RWPE1 (cell line): Measurements from ENCODE around the gene PLAAT5.

Experiments
- CTCF ChIA-PET: fragments of 350-600 bp; sonication (Branson Sonifier 250); formaldehyde crosslinking; extraction: SDS; loops from one replicate; lab custom pipeline; 2021; lab: Yijun Ruan, JAX
- POLR2A ChIA-PET: fragments of 400-600 bp; formaldehyde crosslinking; extraction: SDS; loops from one replicate; lab custom pipeline; 2020; ENCODE audit warnings: antibody characterized with exemption; ENCODE audit not compliant: low non-redundant PET; lab: Yijun Ruan, JAX
- DNase-seq: peaks from one replicate; pipeline ENCODE4 v3.0.0; 2012; ENCODE audit warnings: low spot score
- H3K27ac ChIP-seq: fragments of 450-650 bp; 2 replicates; pipeline ENCODE4 v1.5.1; 2017
- TF ChIP-seq, protein P1 (sequence below): fragments of 450-650 bp; conservative IDR thresholded peaks from 2 replicates; pipeline ENCODE4 v1.5.1; 2017; ENCODE audit warnings: low read depth, mild to moderate bottlenecking

The PLAAT5 gene

GRCh38 chr11:63523151-63523550 lies 32.2 kb upstream of the PLAAT5 start:
- TF ChIP-seq, protein P1, sequence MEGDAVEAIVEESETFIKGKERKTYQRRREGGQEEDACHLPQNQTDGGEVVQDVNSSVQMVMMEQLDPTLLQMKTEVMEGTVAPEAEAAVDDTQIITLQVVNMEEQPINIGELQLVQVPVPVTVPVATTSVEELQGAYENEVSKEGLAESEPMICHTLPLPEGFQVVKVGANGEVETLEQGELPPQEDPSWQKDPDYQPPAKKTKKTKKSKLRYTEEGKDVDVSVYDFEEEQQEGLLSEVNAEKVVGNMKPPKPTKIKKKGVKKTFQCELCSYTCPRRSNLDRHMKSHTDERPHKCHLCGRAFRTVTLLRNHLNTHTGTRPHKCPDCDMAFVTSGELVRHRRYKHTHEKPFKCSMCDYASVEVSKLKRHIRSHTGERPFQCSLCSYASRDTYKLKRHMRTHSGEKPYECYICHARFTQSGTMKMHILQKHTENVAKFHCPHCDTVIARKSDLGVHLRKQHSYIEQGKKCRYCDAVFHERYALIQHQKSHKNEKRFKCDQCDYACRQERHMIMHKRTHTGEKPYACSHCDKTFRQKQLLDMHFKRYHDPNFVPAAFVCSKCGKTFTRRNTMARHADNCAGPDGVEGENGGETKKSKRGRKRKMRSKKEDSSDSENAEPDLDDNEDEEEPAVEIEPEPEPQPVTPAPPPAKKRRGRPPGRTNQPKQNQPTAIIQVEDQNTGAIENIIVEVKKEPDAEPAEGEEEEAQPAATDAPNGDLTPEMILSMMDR: no peak
- H3K27ac ChIP-seq: no peak overlapping the region
- CTCF ChIA-PET: interaction anchor here (0.6 kb wide), 1 partner anchor 9 kb away, joined by 5 read pairs; no protein-coding TSS in a partner anchor
- no peak for DNase-seq
- POLR2A ChIA-PET: no interaction called here

GRCh38 chr11:63521896-63522295 lies 30.9 kb upstream of the PLAAT5 start:
- TF ChIP-seq, protein P1: no peak
- POLR2A ChIA-PET: no interaction called here
- DNase-seq: no peak
- H3K27ac ChIP-seq: no peak overlapping the region
- CTCF ChIA-PET: no interaction called here

DNA sequence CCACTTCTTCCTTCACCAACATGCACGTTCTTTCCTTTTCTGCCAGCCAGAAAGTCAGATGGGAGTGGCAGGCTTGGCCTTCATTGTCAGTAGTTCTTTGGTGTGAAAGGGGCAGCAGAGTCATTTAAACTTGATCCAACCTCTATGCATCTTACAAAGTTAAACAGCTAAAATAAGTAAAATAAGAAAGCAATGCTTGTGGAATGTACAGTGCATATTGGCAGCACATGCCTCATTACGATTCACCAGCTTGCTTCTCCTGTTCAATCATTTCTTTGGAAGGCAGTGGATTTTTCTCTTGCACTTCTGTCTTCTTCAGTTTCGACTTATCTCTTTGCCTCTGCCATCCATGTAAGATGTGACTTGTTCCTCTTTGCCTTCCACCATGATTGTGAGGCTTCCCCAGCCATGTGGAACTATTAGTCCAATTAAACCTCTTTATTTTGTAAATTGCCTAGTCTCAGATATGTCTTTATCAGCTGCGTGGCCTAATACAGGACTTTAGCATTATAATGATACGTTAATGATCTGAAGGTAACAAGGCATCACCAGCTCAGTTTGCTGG lies 29.7 kb upstream of the PLAAT5 start:
- TF ChIP-seq, protein P1: no peak
- no peak overlapping the region for H3K27ac ChIP-seq
- ChIA-PET CTCF (no interaction called here), POLR2A (no interaction called here)
- DNase-seq: no peak

DNA sequence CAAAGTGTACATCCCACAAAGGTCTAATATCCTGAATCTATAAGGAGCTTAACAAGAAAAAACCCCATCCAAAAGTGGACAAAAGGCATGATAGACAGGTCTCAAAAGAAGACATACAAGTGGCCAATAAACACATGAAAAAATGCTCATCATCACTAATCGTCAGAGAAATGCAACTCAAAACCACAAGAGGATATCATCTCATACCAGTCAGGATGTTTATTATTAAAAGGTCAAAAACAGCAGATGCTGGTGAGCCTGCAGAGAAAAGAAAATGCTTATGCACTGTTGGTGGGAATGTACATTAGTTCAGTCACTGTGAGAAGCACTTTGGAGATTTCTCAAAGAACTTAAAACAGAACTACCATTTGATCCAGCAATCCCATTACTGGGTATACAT lies 27.6 kb upstream of the PLAAT5 start:
- CTCF ChIA-PET: no interaction called here

GRCh38 chr11:63517156-63517555 lies 26.2 kb upstream of the PLAAT5 start:
- POLR2A ChIA-PET: no interaction called here
- no peak for DNase-seq
- TF ChIP-seq, protein P1: no peak
- no peak overlapping the region for H3K27ac ChIP-seq
- CTCF ChIA-PET: interaction anchor here (0.6 kb wide), 1 partner anchor 89 kb away, joined by 5 read pairs; no protein-coding TSS in a partner anchor

More for the DNA sequence above, 27.6 kb upstream of the PLAAT5 start:
- no peak for DNase-seq
- no peak overlapping the region for H3K27ac ChIP-seq
- TF ChIP-seq, protein P1: no peak
- POLR2A ChIA-PET: no interaction called here

GRCh38 chr11:63516109-63516508 lies 25.1 kb upstream of the PLAAT5 start:
- no peak for DNase-seq

More at GRCh38 chr11:63516109-63516508, 25.1 kb upstream of the PLAAT5 start:
- POLR2A ChIA-PET: no interaction called here
- CTCF ChIA-PET: no interaction called here
- TF ChIP-seq, protein P1: no peak
- H3K27ac ChIP-seq: no peak overlapping the region
